Measurements from ENCODE around the gene SPOCK1. TPM values are rescaled to one million over a fixed set of nuclear protein-coding genes. Genes with fewer than 3 reads are reported as not detected.

The SPOCK1 gene
- total and polyA plus RNA-seq, 2 experiments from 2014 or later, result 8.2 to 10.5 TPM

- TF ChIP-seq, protein P1, sequence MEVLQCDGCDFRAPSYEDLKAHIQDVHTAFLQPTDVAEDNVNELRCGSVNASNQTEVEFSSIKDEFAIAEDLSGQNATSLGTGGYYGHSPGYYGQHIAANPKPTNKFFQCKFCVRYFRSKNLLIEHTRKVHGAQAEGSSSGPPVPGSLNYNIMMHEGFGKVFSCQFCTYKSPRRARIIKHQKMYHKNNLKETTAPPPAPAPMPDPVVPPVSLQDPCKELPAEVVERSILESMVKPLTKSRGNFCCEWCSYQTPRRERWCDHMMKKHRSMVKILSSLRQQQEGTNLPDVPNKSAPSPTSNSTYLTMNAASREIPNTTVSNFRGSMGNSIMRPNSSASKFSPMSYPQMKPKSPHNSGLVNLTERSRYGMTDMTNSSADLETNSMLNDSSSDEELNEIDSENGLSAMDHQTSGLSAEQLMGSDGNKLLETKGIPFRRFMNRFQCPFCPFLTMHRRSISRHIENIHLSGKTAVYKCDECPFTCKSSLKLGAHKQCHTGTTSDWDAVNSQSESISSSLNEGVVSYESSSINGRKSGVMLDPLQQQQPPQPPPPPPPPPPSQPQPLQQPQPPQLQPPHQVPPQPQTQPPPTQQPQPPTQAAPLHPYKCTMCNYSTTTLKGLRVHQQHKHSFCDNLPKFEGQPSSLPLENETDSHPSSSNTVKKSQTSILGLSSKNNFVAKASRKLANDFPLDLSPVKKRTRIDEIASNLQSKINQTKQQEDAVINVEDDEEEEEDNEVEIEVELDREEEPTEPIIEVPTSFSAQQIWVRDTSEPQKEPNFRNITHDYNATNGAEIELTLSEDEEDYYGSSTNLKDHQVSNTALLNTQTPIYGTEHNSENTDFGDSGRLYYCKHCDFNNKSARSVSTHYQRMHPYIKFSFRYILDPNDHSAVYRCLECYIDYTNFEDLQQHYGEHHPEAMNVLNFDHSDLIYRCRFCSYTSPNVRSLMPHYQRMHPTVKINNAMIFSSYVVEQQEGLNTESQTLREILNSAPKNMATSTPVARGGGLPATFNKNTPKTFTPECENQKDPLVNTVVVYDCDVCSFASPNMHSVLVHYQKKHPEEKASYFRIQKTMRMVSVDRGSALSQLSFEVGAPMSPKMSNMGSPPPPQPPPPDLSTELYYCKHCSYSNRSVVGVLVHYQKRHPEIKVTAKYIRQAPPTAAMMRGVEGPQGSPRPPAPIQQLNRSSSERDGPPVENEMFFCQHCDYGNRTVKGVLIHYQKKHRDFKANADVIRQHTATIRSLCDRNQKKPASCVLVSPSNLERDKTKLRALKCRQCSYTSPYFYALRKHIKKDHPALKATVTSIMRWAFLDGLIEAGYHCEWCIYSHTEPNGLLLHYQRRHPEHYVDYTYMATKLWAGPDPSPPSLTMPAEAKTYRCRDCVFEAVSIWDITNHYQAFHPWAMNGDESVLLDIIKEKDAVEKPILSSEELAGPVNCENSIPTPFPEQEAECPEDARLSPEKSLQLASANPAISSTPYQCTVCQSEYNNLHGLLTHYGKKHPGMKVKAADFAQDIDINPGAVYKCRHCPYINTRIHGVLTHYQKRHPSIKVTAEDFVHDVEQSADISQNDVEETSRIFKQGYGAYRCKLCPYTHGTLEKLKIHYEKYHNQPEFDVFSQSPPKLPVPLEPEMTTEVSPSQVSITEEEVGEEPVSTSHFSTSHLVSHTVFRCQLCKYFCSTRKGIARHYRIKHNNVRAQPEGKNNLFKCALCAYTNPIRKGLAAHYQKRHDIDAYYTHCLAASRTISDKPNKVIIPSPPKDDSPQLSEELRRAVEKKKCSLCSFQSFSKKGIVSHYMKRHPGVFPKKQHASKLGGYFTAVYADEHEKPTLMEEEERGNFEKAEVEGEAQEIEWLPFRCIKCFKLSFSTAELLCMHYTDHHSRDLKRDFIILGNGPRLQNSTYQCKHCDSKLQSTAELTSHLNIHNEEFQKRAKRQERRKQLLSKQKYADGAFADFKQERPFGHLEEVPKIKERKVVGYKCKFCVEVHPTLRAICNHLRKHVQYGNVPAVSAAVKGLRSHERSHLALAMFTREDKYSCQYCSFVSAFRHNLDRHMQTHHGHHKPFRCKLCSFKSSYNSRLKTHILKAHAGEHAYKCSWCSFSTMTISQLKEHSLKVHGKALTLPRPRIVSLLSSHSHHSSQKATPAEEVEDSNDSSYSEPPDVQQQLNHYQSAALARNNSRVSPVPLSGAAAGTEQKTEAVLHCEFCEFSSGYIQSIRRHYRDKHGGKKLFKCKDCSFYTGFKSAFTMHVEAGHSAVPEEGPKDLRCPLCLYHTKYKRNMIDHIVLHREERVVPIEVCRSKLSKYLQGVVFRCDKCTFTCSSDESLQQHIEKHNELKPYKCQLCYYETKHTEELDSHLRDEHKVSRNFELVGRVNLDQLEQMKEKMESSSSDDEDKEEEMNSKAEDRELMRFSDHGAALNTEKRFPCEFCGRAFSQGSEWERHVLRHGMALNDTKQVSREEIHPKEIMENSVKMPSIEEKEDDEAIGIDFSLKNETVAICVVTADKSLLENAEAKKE (CRISPR knock-in tag; IDR thresholded peaks at IDR 0.05), result no peak
- no peak for TF ChIP-seq EZH2 (IDR thresholded peaks at IDR 0.05; ENCODE audit: low read depth, unreplicated experiment)
- no peak for TF ChIP-seq EZH2phosphoT487 (IDR thresholded peaks at IDR 0.05; ENCODE audit: unreplicated experiment)
Measured at GRCh38 chr5:137134920-137135532, 364.1 kb downstream of the SPOCK1 start (continued).

GRCh38 chr5:137129886-137130680 lies 369.0 kb downstream of the SPOCK1 start:
- Histone ChIP-seq H3K4me2 (no peak overlapping the region), H4K20me1 (replicated peaks; ENCODE audit: insufficient read depth) (no peaks in the 10 kb centered on the region), H3F3A (replicated peaks; ENCODE audit: low read depth) (no peaks in the 10 kb centered on the region), H2AFZ (no peak overlapping the region), H3K36me3 (ENCODE audit: insufficient read depth) (no peaks in the 10 kb centered on the region), H3K27ac (ENCODE audit: low read depth) (no peak overlapping the region), H3K4me1 (ENCODE audit: insufficient read depth) (no peaks in the 10 kb centered on the region), H3K79me2 (replicated peaks; ENCODE audit: insufficient read depth) (no peaks in the 10 kb centered on the region), H3K9me2 (ENCODE audit: insufficient read depth) (0 out of 2 replicates have a peak, but pooled peaks cover 6% of the 10 kb centered on the region), H3K4me3 (no peak overlapping the region), H3K27me3 (ENCODE audit: insufficient read depth) (no peaks in the 10 kb centered on the region)
- ATAC-seq (no peak), DNase-seq (ENCODE audit: low spot score) (no peak)
- H3K27ac Mint-ChIP-seq, result no peak overlapping the region
- H3K27me3 Mint-ChIP-seq (ENCODE audit: insufficient read depth, low read depth, poor library complexity), result no peaks in the 10 kb centered on the region
- no peaks in the 10 kb centered on the region for H3K36me3 Mint-ChIP-seq (ENCODE audit: low read depth)
- H3K4me1 Mint-ChIP-seq, result peaks cover 4% of the 10 kb centered on the region; the same call in 2 of the 3 replicates
- no peak overlapping the region for H3K4me3 Mint-ChIP-seq
- H3K9me3 Mint-ChIP-seq, result peaks cover 12% of the 10 kb centered on the region
- TF ChIP-seq JUNB (IDR thresholded peaks at IDR 0.05; ENCODE audit: unreplicated experiment) (no peak), ZNF331 (CRISPR knock-in tag; IDR thresholded peaks at IDR 0.05; ENCODE audit: low read depth) (no peak), STAT1 (IDR thresholded peaks at IDR 0.05; ENCODE audit: unreplicated experiment) (no peak), ETS1 (IDR thresholded peaks at IDR 0.05) (no peak), NANOG (IDR thresholded peaks at IDR 0.05; ENCODE audit: borderline replicate concordance) (no peak), CREB1 (CRISPR knock-in tag; IDR thresholded peaks at IDR 0.05; ENCODE audit: low read depth) (no peak), EZH2phosphoT487 (IDR thresholded peaks at IDR 0.05; ENCODE audit: unreplicated experiment) (no peak), POLR2AphosphoS5 (IDR thresholded peaks at IDR 0.05; ENCODE audit: low read depth) (no peak), EZH2 (IDR thresholded peaks at IDR 0.05; ENCODE audit: low read depth, unreplicated experiment) (no peak)
- TF ChIP-seq, protein P2, sequence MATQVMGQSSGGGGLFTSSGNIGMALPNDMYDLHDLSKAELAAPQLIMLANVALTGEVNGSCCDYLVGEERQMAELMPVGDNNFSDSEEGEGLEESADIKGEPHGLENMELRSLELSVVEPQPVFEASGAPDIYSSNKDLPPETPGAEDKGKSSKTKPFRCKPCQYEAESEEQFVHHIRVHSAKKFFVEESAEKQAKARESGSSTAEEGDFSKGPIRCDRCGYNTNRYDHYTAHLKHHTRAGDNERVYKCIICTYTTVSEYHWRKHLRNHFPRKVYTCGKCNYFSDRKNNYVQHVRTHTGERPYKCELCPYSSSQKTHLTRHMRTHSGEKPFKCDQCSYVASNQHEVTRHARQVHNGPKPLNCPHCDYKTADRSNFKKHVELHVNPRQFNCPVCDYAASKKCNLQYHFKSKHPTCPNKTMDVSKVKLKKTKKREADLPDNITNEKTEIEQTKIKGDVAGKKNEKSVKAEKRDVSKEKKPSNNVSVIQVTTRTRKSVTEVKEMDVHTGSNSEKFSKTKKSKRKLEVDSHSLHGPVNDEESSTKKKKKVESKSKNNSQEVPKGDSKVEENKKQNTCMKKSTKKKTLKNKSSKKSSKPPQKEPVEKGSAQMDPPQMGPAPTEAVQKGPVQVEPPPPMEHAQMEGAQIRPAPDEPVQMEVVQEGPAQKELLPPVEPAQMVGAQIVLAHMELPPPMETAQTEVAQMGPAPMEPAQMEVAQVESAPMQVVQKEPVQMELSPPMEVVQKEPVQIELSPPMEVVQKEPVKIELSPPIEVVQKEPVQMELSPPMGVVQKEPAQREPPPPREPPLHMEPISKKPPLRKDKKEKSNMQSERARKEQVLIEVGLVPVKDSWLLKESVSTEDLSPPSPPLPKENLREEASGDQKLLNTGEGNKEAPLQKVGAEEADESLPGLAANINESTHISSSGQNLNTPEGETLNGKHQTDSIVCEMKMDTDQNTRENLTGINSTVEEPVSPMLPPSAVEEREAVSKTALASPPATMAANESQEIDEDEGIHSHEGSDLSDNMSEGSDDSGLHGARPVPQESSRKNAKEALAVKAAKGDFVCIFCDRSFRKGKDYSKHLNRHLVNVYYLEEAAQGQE (IDR thresholded peaks at IDR 0.05; ENCODE audit: unreplicated experiment), result no peak

Data from GM23338 (cell line).